ENCODE data around the gene ABCA1.
"Not testable (repeated sequence)": the region's sequence is repeated elsewhere in the genome, so short reads cannot be mapped to it uniquely, and the experiment has no call there.

The ABCA1 gene

DNA sequence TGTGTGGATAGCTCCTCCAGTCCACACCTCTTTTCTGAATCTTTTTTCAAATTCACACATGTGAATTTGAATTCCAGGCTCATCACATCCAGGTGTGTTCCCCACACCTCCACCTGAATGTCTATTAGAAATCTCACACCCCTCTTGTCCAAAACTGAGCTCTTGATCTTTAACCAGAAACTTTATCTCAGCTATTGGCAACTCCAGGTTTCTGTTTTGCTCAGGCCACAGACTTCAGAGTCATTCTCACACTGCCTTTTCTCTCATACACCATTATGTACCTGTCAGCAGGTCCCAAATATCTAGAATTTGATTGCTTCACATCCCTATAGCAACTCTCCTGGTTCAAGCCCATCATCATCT, 152.4 kb downstream of the ABCA1 start:
- DNase-seq (ENCODE audit: low read depth, low spot score), result no peak
- H3K27ac ChIP-seq, result no peak overlapping the region

DNA sequence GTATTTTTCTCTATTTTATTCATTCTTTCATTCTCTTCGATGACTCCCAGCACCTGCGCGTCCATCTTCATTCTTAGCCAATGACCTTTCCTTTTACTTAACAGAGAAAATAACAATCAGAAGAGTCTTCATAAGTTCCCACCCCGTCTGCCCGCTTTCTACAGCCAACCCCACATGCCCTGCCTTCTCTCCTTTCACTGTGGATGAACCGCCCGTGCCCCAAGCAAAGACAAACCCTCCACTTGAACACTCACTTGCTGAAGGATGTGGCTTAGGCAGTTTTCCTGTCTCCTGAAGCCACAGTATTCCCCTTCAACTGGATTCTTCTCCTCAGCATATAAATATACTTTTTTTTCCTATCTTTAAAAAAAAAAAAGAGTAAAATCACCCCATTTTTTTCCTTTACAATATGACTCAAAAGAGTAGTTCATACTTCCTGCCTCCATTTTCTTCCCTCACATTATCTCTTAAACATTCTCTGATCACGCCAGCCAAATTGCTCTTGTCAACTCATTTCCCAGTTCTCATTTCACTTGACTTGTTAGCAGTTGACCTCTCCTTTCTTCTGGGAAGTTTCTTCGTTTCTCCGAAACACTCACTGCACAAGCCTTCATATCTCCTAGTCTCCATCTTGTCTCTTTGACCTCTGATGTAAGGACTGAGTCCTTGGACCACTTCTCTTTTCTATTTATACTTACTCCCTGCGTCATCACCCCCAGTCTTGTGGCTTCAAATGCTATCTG, 153.0 kb downstream of the ABCA1 start:
- no peak overlapping the region for H3K27ac ChIP-seq
- no peak for DNase-seq (ENCODE audit: low read depth, low spot score)

DNA sequence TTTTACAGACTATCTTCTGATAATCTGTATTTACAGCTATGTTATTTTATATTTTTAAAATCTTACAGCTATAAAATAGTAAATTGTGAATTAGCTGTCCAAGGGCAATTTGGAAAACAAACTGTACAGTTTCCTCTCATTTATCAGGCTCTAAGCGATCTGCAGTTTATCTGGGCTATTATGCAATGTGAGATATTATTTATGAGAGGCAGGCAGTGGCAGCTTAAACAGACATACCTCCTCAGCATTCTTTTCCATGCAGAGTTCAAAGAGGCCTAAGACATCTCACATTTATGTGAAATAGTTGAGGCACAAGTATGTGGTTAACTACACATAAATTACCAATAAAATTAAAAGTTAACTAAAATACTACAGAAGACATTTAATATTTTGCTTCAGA, 153.8 kb downstream of the ABCA1 start:
- DNase-seq (ENCODE audit: low read depth, low spot score), result no peak
- H3K27ac ChIP-seq, result no peak overlapping the region

DNA sequence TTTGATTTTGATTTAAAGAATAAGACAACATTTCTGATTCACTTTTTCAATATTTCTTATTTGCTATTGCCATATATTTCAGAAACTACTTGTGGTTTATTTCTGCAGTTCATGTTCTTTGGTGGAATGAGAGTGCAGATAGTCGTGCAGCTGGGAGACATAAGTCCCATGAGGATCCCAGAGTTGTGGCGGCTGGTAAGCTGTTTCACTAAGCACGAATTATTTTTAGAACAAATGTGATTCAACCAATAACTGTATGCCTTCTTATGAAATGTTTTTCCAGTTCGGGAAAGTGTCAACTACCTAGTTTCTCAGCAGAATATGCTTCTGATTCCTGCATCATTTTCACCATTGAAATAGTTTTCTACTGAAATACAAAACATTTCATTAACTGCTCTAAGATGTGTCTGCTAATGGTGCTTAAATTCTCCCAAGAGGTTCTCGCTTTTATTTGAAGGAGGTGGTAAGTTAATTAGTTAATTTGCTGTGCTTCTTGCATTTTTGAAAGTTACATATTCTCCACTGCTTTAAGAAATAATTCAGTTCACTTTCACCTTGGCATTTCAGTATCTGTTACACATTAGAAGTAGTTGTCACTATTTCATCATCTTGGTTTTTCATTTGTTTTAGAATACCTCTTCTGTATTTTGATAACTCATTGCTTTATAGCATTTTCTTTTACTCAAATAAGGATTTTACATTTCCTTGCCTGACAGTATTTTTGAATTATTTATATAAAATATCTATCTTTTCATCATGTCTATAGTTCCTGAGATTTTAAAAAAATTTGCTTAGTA, 155.0 kb downstream of the ABCA1 start:
- no peak overlapping the region for H3K27ac ChIP-seq
- no peak for DNase-seq (ENCODE audit: low read depth, low spot score)

DNA sequence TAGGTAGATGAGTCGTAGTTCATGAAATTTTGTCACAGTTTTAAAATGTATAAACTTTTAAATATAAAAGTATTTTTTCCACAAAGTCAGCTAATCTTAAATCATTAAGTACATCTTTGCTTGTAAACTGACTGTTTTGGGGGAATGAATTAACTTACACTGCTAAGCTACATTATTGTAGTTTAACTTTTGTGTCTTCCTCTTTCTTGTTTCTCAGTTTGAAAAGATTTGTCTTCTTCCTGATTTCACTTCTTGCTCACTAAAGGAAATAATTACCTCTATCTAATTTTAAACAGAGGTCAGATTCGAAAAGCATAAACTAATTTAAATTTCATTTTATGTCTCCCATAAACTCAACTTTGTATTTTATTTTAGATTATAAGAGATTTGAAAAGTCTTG, 158.3 kb downstream of the ABCA1 start:
- no peak for DNase-seq (ENCODE audit: low read depth, low spot score)
- H3K27ac ChIP-seq, result no peak overlapping the region

GRCh38 chr9:104769029-104769428, 158.9 kb downstream of the ABCA1 start:
- not testable (repeated sequence) for H3K27ac ChIP-seq; DNase-seq (ENCODE audit: low read depth, low spot score)

GRCh38 chr9:104767507-104767906, 160.4 kb downstream of the ABCA1 start:
- H3K27ac ChIP-seq, result no peak overlapping the region
- no peak for DNase-seq (ENCODE audit: low read depth, low spot score)

DNA sequence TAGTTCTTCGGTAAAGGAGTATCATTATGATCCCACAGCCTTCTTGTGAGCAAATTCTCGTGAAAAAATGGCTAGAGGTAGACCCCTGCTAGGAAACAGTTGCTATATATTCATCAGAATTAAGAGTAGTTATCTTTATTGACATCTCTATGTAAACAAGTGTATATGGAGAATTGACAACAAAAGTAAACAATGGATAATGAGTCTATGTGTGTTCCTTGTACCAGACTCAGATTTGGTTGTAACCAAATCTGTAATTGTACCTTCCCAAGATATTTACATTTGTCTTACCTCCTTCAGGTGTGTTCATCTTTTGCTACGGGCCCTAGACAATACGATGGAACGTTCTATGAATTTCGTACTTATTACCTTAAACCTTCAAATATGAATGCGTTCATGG, 161.9 kb downstream of the ABCA1 start:
- no peak overlapping the region for H3K27ac ChIP-seq
- DNase-seq (ENCODE audit: low read depth, low spot score), result no peak

DNA sequence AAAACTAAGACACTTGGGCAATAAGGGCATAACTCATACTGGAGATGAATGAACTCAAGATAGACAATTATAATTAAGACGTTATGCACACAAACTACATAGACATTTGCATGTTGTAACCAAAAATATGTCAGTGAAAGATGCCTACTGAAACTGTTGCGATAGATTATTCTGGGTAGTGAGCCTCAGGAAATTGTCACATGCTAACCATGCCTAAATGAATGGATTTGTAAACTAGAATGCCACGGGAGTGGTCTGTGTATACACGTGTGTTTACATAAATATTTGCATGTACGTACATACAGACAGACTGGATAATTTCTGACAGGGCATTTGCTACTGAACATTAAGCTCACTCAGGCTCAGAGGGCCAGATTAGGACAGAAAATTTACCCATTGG, 162.8 kb downstream of the ABCA1 start:
- H3K27ac ChIP-seq, result no peak overlapping the region
- no peak for DNase-seq (ENCODE audit: low read depth, low spot score)

GRCh38 chr9:104758974-104759373, 169.0 kb downstream of the ABCA1 start:
- H3K27ac ChIP-seq, result no peak overlapping the region
- no peak for DNase-seq (ENCODE audit: low read depth, low spot score)

GRCh38 chr9:104750185-104750767, 177.7 kb downstream of the ABCA1 start:
- DNase-seq (ENCODE audit: low read depth, low spot score), result no peak
- no peak overlapping the region for H3K27ac ChIP-seq

DNA sequence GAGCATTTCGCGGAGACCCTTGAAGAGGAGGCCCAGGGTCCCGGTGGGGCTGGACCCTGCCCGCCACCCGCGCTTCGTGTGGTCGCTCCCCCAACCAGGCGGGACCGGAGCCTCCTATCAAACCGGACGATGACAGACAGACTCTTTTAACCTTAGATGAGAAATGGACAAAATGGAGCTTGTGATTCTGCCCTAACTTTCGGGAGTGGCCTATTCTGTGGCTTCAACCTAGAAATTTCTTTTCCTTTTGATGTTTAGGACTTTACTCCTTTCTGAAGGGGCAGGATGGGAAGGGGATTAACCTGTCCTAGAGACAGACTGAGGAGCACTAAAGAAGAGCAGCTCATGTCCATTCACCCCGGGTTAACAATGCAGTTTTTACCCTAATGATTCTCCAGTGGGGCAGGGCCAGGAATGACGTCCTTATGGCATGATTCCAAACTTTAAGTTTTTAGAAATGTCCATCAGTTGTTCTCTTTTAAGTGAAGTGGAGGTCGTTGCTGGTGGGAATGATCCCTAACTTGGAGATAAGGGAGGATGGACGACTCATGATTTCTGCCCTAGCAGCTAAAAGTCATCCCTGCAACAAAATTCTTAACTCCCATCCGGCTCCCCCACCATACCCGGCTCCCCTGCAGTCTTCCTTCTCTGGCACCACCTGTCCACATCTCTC, 179.5 kb downstream of the ABCA1 start:
- DNase-seq (ENCODE audit: low read depth, low spot score), result no peak

DNA sequence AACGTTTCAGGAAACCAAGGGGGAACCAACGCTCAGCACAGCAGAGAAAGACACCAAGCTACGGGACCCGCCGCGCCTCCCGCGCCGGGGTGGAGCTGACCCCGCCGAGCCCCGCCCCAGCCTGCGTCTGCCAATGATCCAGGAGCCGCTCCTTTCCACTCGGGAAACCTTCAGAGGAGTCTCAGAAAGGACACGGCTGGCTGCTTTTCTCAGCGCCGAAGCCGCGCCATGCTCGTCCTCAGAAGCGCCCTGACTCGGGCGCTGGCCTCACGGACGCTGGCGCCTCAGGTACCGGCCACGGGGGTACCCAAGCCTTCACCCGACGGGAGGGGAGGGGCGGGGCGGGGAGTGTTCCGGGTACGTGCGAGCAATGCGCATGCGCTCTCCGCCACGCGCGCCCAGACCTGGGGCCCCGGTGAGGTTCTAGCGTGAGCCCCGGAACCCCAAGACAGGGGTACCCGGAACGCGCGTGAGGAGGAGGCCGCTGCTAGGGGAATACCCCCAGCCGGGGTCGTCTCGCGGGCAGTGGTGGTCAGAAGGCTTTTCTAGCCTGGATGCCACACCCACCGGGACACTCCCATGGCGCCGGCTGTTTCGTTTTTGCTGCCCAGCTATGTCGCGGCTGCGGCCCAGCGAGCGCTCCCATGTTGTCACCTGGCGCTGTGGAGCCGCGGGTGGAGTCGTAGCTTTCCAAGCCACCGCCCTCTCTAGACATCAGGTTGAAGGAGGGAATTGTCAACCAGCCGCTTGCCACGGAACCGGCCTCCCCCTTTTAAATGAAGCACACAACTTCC, 180.2 kb downstream of the ABCA1 start, which contains the start of gene NIPSNAP3A:
Gene NIPSNAP3A, plus strand, starts transcription at position 119 of the 794 bp plus-strand sequence. Its CDS starts 110 bp downstream, at position 229.
- peak within 1 kb of the TSS; percentile 91 for H3K27ac ChIP-seq
- DNase-seq (ENCODE audit: low read depth, low spot score), result no peak

More for the DNA sequence above, 179.5 kb downstream of the ABCA1 start:
- peak overlapping the region; percentile 91 for H3K27ac ChIP-seq

DNA sequence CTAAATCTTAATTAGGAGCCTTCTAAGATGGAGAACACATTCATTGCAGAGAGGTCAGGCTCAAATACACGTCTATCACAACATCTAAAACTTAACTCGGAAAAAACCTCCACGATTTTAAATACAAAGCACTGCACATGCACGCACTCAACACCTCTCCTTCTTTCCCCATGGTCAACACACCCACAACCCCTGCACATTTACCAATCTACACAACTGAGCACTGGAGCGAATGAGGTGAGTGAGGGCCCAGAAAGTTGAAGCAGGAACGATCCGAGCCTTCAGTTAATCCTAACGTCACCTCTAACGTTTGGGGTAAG, 180.8 kb downstream of the ABCA1 start:
- peak overlapping the region; percentile 91 for H3K27ac ChIP-seq
- DNase-seq (ENCODE audit: low read depth, low spot score), result no peak

DNA sequence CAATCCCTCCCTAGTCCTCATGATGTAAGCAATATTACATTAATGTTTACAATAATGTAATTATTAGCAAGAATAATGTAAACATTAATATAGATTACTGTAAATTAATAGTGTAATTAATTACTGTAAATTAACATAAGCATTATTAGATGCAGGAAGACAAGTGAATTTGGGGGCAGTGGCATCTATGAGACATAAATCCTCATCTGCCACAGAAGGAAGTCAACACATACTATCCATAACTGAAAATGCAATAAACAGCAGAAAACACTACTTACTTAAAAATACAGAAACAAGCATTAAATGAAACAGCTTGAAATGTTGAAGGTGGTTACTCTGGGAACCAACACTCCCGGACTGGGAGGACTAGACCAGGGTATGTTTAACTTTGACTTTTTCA, 181.2 kb downstream of the ABCA1 start:
- DNase-seq (ENCODE audit: low read depth, low spot score), result no peak
- H3K27ac ChIP-seq, result peak overlapping the region; percentile 91

DNA sequence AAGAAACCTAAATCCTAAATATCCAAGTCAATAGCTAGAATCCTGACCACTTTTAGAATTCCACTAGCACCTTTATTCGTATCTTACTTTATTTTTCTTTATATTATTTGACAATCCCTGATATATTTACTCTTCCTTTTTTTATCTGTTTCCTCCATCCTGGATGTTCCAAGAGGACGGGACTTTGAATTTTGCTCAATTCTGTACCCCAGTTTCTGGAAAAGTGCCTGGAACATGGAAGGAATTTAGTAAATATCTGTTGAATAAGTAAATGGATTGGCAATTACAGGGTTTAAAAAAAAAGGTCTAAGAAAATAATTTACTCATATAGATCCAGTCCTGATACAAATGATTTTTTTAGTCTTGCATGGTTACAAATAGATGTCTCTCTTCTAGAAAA, 181.7 kb downstream of the ABCA1 start:
- DNase-seq (ENCODE audit: low read depth, low spot score), result no peak
- H3K27ac ChIP-seq, result no peak overlapping the region

- no peak overlapping the region for H3K27ac ChIP-seq
- DNase-seq (ENCODE audit: low read depth, low spot score), result no peak
Measured at GRCh38 chr9:104745852-104746251, 182.1 kb downstream of the ABCA1 start.

- DNase-seq (ENCODE audit: low read depth, low spot score), result no peak
- H3K27ac ChIP-seq, result no peak overlapping the region
Measured at GRCh38 chr9:104743376-104743985, 184.5 kb downstream of the ABCA1 start.

DNA sequence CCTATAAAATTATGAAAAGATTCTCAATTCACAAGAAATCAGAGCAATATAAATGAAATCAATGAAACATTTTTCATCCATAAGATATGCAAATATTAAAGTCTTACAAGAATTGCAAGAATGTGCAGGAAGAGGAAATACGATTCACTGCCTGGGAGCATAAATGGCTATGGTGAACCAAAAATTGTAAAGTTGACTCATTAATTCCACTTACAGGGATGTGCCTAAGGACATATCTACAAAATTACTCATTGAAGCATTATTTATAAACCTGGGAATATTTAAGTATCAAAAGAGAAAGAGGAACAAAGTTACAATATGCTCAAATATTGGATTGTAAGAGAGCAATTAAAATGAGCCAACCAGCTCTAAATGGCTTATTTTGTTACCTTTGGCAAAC, 187.3 kb downstream of the ABCA1 start:
- H3K27ac ChIP-seq, result peak overlapping the region; percentile 19
- DNase-seq (ENCODE audit: low read depth, low spot score), result no peak

GRCh38 chr9:104738452-104738851, 189.5 kb downstream of the ABCA1 start:
- no peak overlapping the region for H3K27ac ChIP-seq
- DNase-seq (ENCODE audit: low read depth, low spot score), result no peak

Data from epithelial cell of prostate (primary cell).